Caco-2 (cell line): ENCODE results near the gene TMEM171. TPM values are rescaled to one million over a fixed set of nuclear protein-coding genes. Genes with fewer than 3 reads are reported as not detected.

Experiments
- BruUV-seq: library from RNA; stranded (reverse); fragments of 400-500 nt; replicated peaks from 2 replicates; lab custom pipeline; 2021; lab: Mats Ljungman, UMichigan
- CTCF ChIA-PET: fragments of 300-600 bp; sonication (Branson Sonifier 250); formaldehyde crosslinking; loops from one replicate; lab custom pipeline; 2022; ENCODE audit warnings: antibody characterized with exemption; lab: Charles Lee
- POLR2A ChIA-PET: fragments of 300-600 bp; sonication (Branson Sonifier 250); formaldehyde crosslinking; loops from one replicate; lab custom pipeline; 2022; ENCODE audit warnings: antibody characterized with exemption; lab: Charles Lee
- DNase-seq, 2 experiments: peaks; one replicate each; pipeline versions ENCODE4 v3.0.0 to v3.0.0-alpha.2; 2020 to 2022
- H3K27me3 ChIP-seq: replicated peaks from 2 replicates; pipeline ENCODE4 v1.6.0; 2011; ENCODE audit warnings: low read length; ENCODE audit not compliant: control insufficient read depth, insufficient read depth
- H3K36me3 ChIP-seq: 2 replicates; pipeline ENCODE4 v1.5.1; 2011; ENCODE audit warnings: low read length; ENCODE audit not compliant: control insufficient read depth, insufficient read depth
- H3K4me1 ChIP-seq: fragments of 250-450 bp; sonication (Bioruptor Pico); 2 replicates; pipeline ENCODE4 v1.5.1; 2020; ENCODE audit warnings: mild to moderate bottlenecking
- H3K4me3 ChIP-seq: 2 replicates; pipeline ENCODE4 v1.5.1; 2011; ENCODE audit warnings: low read depth, mild to moderate bottlenecking, control low read depth, low read length
- H3K9me3 ChIP-seq: fragments of 250-450 bp; sonication (Bioruptor Pico); 2 replicates; pipeline ENCODE4 v1.5.1; 2020; ENCODE audit warnings: mild to moderate bottlenecking, moderate library complexity
- H3K27ac Mint-ChIP-seq: one replicate; pipeline ENCODE4 v1.8.0; 2022; ENCODE audit warnings: mixed read lengths; ENCODE audit not compliant: unreplicated experiment
- H3K27me3 Mint-ChIP-seq: one replicate; pipeline ENCODE4 v1.8.0; 2022; ENCODE audit warnings: mixed read lengths; ENCODE audit not compliant: insufficient read depth, unreplicated experiment
- H3K36me3 Mint-ChIP-seq: one replicate; pipeline ENCODE4 v1.8.0; 2022; ENCODE audit warnings: mild to moderate bottlenecking, mixed read lengths; ENCODE audit not compliant: insufficient read depth, unreplicated experiment
- H3K4me1 Mint-ChIP-seq: one replicate; pipeline ENCODE4 v1.8.0; 2022; ENCODE audit warnings: low read depth, mixed read lengths; ENCODE audit not compliant: unreplicated experiment
- H3K4me3 Mint-ChIP-seq: one replicate; pipeline ENCODE4 v1.8.0; 2022; ENCODE audit warnings: mild to moderate bottlenecking, moderate library complexity, mixed read lengths; ENCODE audit not compliant: unreplicated experiment
- H3K9me3 Mint-ChIP-seq: one replicate; pipeline ENCODE4 v1.8.0; 2022; ENCODE audit warnings: mixed read lengths; ENCODE audit not compliant: unreplicated experiment
- CTCF ChIP-seq, 2 experiments: fragments of 200-600 bp in 1 of 2; IDR thresholded peaks; 1 replicate in 1 of 2; 2 replicates in 1 of 2; pipeline versions ENCODE4 v1.5.1 to v1.8.0; 2011 to 2022; ENCODE audit warnings: antibody characterized with exemption in 1 of 2, control low read depth in 1 of 2, inconsistent platforms in 1 of 2, low read depth in 1 of 2, low read length in 1 of 2, mild to moderate bottlenecking in 1 of 2, moderate library complexity in 1 of 2; ENCODE audit not compliant: insufficient read depth in 1 of 2, severe bottlenecking in 1 of 2, unreplicated experiment in 1 of 2
- intact Hi-C: fragments of 100-400 bp; cut with micrococcal nuclease; formaldehyde crosslinking; loops from one replicate; pipeline ENCODE4 v1.10.0; 2022; ENCODE audit not compliant: unreplicated experiment
- total RNA-seq: library from RNA; stranded (reverse); gene quantifications from 2 replicates; pipeline ENCODE4 v1.2.3, GENCODE V29; 2022

Gene TMEM171
- total RNA-seq, 1 experiment from 2014 or later: 1.2 TPM

GRCh38 chr5:73121119-73121463, 716 bp downstream of the TMEM171 start:
- Histone ChIP-seq H3K36me3 (no peaks in the 10 kb centered on the region), H3K4me3 (peak overlapping the region; percentile 62), H3K9me3 (no peaks in the 10 kb centered on the region), H3K4me1 (peaks cover 15% of the 10 kb centered on the region), H3K27me3 (no peaks in the 10 kb centered on the region; the same call in 1 of the 2 replicates)
- Mint-ChIP-seq H3K27ac (no peak overlapping the region), H3K36me3 (no peaks in the 10 kb centered on the region), H3K4me1 (peaks cover 6% of the 10 kb centered on the region), H3K4me3 (peak overlapping the region; percentile 71), H3K9me3 (no peaks in the 10 kb centered on the region), H3K27me3 (peaks cover 3% of the 10 kb centered on the region)
- BruUV-seq: TSS peak; percentile 24
- TF ChIP-seq CTCF (IDR thresholded peaks at IDR 0.05; ENCODE audit: insufficient read depth in 1 of 2, low read depth in 1 of 2, low read length in 1 of 2, severe bottlenecking in 1 of 2, unreplicated experiment in 1 of 2): no peak
- ChIA-PET POLR2A (no interaction called here), CTCF (interaction anchor here (1.3 to 1.5 kb wide), 2 partner anchors 81 to 95 kb away, joined by 3 to 4 read pairs; no protein-coding TSS in a partner anchor)
- intact Hi-C loops: no loop called here
- no peak for DNase-seq

GRCh38 chr5:73122875-73123810, 2.8 kb downstream of the TMEM171 start:
- Mint-ChIP-seq H3K4me3 (no peak overlapping the region), H3K36me3 (no peaks in the 10 kb centered on the region), H3K9me3 (no peaks in the 10 kb centered on the region), H3K4me1 (no peaks in the 10 kb centered on the region), H3K27ac (no peak overlapping the region), H3K27me3 (peaks cover 3% of the 10 kb centered on the region)
- H3K4me1 ChIP-seq: 0 out of 2 replicates have a peak, but pooled peaks cover 8% of the 10 kb centered on the region
- POLR2A ChIA-PET: no interaction called here
- no peak overlapping the region for H3K4me3 ChIP-seq
- H3K27me3 ChIP-seq: no peaks in the 10 kb centered on the region; the same call in 1 of the 2 replicates
- no TSS peak for BruUV-seq
- H3K9me3 ChIP-seq: no peaks in the 10 kb centered on the region
- intact Hi-C loops: no loop called here
- no peak for TF ChIP-seq CTCF (IDR thresholded peaks at IDR 0.05; ENCODE audit: insufficient read depth in 1 of 2, low read depth in 1 of 2, low read length in 1 of 2, severe bottlenecking in 1 of 2, unreplicated experiment in 1 of 2)
- DNase-seq: no peak
- CTCF ChIA-PET: interaction anchor here (0.6 kb wide), 1 partner anchor 93 kb away, joined by 3 read pairs; no protein-coding TSS in a partner anchor
- no peaks in the 10 kb centered on the region for H3K36me3 ChIP-seq

GRCh38 chr5:73125289-73125688, 4.9 kb downstream of the TMEM171 start:
- no peak for TF ChIP-seq CTCF (IDR thresholded peaks at IDR 0.05; ENCODE audit: insufficient read depth in 1 of 2, low read depth in 1 of 2, low read length in 1 of 2, severe bottlenecking in 1 of 2, unreplicated experiment in 1 of 2)
- H3K4me1 ChIP-seq: 0 out of 2 replicates have a peak, but pooled peaks cover 5% of the 10 kb centered on the region
- H3K36me3 ChIP-seq: no peaks in the 10 kb centered on the region
- intact Hi-C loops: no loop called here
- Mint-ChIP-seq H3K27me3 (peaks cover 3% of the 10 kb centered on the region), H3K27ac (no peak overlapping the region), H3K36me3 (peaks cover 4% of the 10 kb centered on the region), H3K4me3 (no peak overlapping the region), H3K9me3 (no peaks in the 10 kb centered on the region), H3K4me1 (peaks cover 7% of the 10 kb centered on the region)
- no peak for DNase-seq
- ChIA-PET CTCF (no interaction called here), POLR2A (no interaction called here)
- no peaks in the 10 kb centered on the region for H3K9me3 ChIP-seq
- BruUV-seq: no TSS peak
- no peak overlapping the region for H3K4me3 ChIP-seq
- H3K27me3 ChIP-seq: no peaks in the 10 kb centered on the region; the same call in 1 of the 2 replicates
